ENCODE measurements around the gene SYF2. TPM values are rescaled to one million over a fixed set of nuclear protein-coding genes. Genes with fewer than 3 reads are reported as not detected.
A peak's percentile ranks its signal among the peaks of the same experiment; 100 is the strongest.

Gene SYF2
- total RNA-seq, 1 experiment from 2014 or later, result 30.2 TPM

DNA sequence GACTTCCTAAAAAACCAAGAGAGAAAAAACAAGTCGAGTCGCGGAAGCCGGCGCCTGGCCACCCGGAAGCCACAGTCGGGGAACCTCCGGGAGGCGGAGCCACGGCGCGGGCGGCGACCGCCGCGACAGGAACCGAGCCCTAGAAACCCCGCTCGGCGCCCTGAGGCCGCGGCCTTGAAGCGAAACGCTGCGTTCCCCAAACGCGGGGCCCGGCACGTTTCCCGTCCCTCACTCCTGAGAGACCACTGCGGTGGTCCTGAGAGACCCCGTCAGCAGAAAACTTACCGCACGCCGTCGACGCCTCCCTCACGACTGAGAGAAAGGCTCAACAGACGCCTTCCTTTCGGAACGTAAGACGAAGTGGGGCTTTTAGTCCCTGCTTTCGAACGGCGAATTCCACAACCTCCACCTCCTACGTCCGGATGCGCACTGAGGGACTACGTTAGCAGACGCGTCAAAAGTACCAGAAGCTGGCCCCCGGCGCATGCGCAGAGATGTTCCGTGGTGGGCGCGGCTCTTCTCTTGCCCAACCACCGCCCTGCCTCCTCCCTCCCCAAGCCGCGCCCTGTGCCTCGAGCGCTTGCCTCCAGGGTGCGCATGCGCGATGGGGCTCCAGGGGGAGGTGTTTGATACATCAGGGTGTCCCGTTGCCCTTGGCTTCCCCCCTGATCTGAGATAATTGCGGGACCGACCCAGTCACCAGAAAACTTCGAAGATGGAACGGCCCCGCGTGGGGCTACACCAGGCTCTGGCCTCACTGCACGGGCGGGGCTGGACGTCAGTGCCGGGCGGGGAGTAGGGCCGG, 14.9 kb upstream of the SYF2 start, which contains the start of gene RSRP1:
Gene RSRP1, minus strand, starts transcription at position 431 of the 805 bp plus-strand sequence. CDS start 491 bp downstream, outside the sequence.
- peaks cover 36% of the 10 kb centered on the region for H3K36me3 ChIP-seq (ENCODE audit: insufficient read depth, low read length, poor library complexity, severe bottlenecking)
- TF ChIP-seq, protein P1, sequence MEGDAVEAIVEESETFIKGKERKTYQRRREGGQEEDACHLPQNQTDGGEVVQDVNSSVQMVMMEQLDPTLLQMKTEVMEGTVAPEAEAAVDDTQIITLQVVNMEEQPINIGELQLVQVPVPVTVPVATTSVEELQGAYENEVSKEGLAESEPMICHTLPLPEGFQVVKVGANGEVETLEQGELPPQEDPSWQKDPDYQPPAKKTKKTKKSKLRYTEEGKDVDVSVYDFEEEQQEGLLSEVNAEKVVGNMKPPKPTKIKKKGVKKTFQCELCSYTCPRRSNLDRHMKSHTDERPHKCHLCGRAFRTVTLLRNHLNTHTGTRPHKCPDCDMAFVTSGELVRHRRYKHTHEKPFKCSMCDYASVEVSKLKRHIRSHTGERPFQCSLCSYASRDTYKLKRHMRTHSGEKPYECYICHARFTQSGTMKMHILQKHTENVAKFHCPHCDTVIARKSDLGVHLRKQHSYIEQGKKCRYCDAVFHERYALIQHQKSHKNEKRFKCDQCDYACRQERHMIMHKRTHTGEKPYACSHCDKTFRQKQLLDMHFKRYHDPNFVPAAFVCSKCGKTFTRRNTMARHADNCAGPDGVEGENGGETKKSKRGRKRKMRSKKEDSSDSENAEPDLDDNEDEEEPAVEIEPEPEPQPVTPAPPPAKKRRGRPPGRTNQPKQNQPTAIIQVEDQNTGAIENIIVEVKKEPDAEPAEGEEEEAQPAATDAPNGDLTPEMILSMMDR (conservative IDR thresholded peaks at IDR 0.05; ENCODE audit: low read depth, low read length), result no peak
- no peak for TF ChIP-seq EZH2 (IDR thresholded peaks at IDR 0.05; ENCODE audit: borderline replicate concordance, low read depth, low read length, poor library complexity, severe bottlenecking)
- ChIA-PET CTCF (no interaction called here), POLR2A (ENCODE audit: low non-redundant PET) (interaction anchor here (0.6 to 1.0 kb wide), 3 partner anchors 14 to 398 kb away, joined by 3 to 8 read pairs (median 6); partner anchors contain the start of gene SYF2)
- intact Hi-C loops (cut with micrococcal nuclease; ENCODE audit: unreplicated experiment), result no loop called here
- H3K4me1 ChIP-seq (ENCODE audit: insufficient read depth, low read length, poor library complexity, severe bottlenecking), result peaks cover 20% of the 10 kb centered on the region
- peak; percentile 99 for DNase-seq (ENCODE audit: low spot score)
- H3K4me3 ChIP-seq (ENCODE audit: low read depth, low read length, poor library complexity, severe bottlenecking), result peak within 1 kb of the TSS; percentile 83
- peak within 1 kb of the TSS; percentile 98 for H3K27ac ChIP-seq (ENCODE audit: low read depth, low read length, poor library complexity, severe bottlenecking)
- no peaks in the 10 kb centered on the region for H3K27me3 ChIP-seq (replicated peaks; ENCODE audit: insufficient read depth, low read depth, low read length, poor library complexity)
- H3K9me3 ChIP-seq (ENCODE audit: low read depth, low read length, poor library complexity, severe bottlenecking), result no peaks in the 10 kb centered on the region
- BruUV-seq (replicated peaks), result TSS peak; percentile 77

DNA sequence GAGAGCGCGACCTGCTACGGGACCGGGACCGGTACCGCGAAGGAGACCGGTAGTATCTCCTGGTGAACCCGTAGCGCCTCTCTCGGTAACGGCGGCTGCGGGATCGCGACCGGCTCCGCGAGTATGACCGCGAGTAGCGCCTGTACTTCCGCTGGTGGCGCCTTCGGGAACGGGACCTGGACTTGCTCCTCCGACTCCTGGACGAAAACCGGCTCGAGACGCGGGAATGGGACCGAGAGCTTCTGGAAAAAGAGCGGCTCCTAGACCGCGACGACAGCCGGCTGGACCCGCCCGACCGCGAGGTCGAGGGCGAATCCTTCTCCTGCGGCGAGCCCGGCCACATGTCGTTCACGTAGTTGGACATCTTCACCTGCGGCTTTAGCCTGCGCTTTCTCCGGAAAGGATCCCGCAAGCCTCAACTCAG, 14.3 kb upstream of the SYF2 start:
- H3K4me3 ChIP-seq (ENCODE audit: low read depth, low read length, poor library complexity, severe bottlenecking), result peak overlapping the region; percentile 83
- ChIA-PET CTCF (no interaction called here), POLR2A (ENCODE audit: low non-redundant PET) (interaction anchor here (0.6 kb wide), 1 partner anchor 302 kb away, joined by 3 read pairs; no protein-coding TSS in a partner anchor)
- TF ChIP-seq, protein P1 (conservative IDR thresholded peaks at IDR 0.05; ENCODE audit: low read depth, low read length), result no peak
- TF ChIP-seq EZH2 (IDR thresholded peaks at IDR 0.05; ENCODE audit: borderline replicate concordance, low read depth, low read length, poor library complexity, severe bottlenecking), result no peak
- H3K27ac ChIP-seq (ENCODE audit: low read depth, low read length, poor library complexity, severe bottlenecking), result peak overlapping the region; percentile 98
- intact Hi-C loops (cut with micrococcal nuclease; ENCODE audit: unreplicated experiment), result no loop called here
- peak; percentile 33 for DNase-seq (ENCODE audit: low spot score)
- no peaks in the 10 kb centered on the region for H3K27me3 ChIP-seq (replicated peaks; ENCODE audit: insufficient read depth, low read depth, low read length, poor library complexity)
- peaks cover 42% of the 10 kb centered on the region for H3K36me3 ChIP-seq (ENCODE audit: insufficient read depth, low read length, poor library complexity, severe bottlenecking)
- H3K9me3 ChIP-seq (ENCODE audit: low read depth, low read length, poor library complexity, severe bottlenecking), result no peaks in the 10 kb centered on the region
- BruUV-seq (replicated peaks), result no TSS peak
- H3K4me1 ChIP-seq (ENCODE audit: insufficient read depth, low read length, poor library complexity, severe bottlenecking), result peaks cover 20% of the 10 kb centered on the region

DNA sequence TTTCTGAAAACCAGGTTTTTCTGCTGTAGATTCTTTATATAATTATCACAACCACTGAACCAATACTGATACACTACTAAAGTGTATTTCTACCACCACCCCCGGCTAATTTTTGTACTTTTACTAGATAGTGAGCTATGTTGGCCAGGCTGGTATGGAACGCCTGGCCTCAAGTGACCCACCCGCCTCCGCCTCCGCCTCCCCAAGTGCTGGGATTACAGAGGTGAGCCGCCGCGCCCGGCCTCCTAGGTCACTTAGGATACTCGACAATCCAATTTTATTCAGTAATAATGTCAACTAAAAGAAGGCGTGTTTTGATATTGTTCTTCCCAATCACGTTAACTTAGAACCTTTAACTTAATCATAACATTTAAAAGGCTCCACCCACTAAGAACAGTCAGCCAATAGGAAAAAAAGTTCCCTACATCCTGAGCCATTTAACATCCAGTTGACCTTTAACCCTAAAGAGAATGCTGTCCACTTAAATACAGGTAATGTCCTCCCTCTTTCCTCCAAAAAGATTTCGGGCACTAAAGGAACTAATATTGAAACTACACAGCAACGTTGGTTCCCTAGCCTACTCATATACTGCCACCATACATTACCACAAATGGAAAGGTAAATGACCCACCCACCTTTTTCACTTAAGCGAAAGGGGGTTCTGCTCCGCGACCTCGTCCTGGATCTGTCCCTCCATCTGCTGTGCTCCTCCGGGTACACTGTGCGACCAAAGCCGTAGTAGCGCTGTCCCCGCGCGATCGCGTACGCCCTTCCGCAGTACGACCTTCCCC, 13.7 kb upstream of the SYF2 start:
- peaks cover 20% of the 10 kb centered on the region for H3K4me1 ChIP-seq (ENCODE audit: insufficient read depth, low read length, poor library complexity, severe bottlenecking)
- ChIA-PET POLR2A (ENCODE audit: low non-redundant PET) (interaction anchor here (0.6 kb wide), 1 partner anchor 302 kb away, joined by 3 read pairs; no protein-coding TSS in a partner anchor), CTCF (no interaction called here)
- H3K4me3 ChIP-seq (ENCODE audit: low read depth, low read length, poor library complexity, severe bottlenecking), result peak overlapping the region; percentile 83
- H3K36me3 ChIP-seq (ENCODE audit: insufficient read depth, low read length, poor library complexity, severe bottlenecking), result peaks cover 42% of the 10 kb centered on the region
- intact Hi-C loops (cut with micrococcal nuclease; ENCODE audit: unreplicated experiment), result no loop called here
- H3K27me3 ChIP-seq (replicated peaks; ENCODE audit: insufficient read depth, low read depth, low read length, poor library complexity), result no peaks in the 10 kb centered on the region
- peak overlapping the region; percentile 98 for H3K27ac ChIP-seq (ENCODE audit: low read depth, low read length, poor library complexity, severe bottlenecking)
- no TSS peak for BruUV-seq (replicated peaks)
- peak; percentile 33 for DNase-seq (ENCODE audit: low spot score)
- no peak for TF ChIP-seq EZH2 (IDR thresholded peaks at IDR 0.05; ENCODE audit: borderline replicate concordance, low read depth, low read length, poor library complexity, severe bottlenecking)
- TF ChIP-seq, protein P1 (conservative IDR thresholded peaks at IDR 0.05; ENCODE audit: low read depth, low read length), result no peak
- no peaks in the 10 kb centered on the region for H3K9me3 ChIP-seq (ENCODE audit: low read depth, low read length, poor library complexity, severe bottlenecking)

Measured in A673 (cell line).